K562 (cell line): ENCODE measurements around the gene SLC7A1. TPM values are rescaled to one million over a fixed set of nuclear protein-coding genes. Genes with fewer than 3 reads are reported as not detected.

Experiments
- ATAC-seq: fragments of 200-7000 bp; cut with Tn5 transposase; 3 replicates; pipeline ENCODE4 v1.9.1; 2020; ENCODE audit warnings: moderate library complexity
- BruUV-seq: library from RNA; stranded (reverse); fragments of 400-500 nt; replicated peaks from 2 replicates; lab custom pipeline; 2021; lab: Mats Ljungman, UMichigan
- CTCF ChIA-PET: fragments of 300-600 bp; formaldehyde crosslinking; extraction: SDS; loops from one replicate; lab custom pipeline; 2021; ENCODE audit warnings: low intra/inter-chr PET ratio; lab: Yijun Ruan, JAX
- POLR2A ChIA-PET: fragments of 300-600, 350-650 bp; sonication (Branson Sonifier 250); formaldehyde crosslinking; extraction: SDS; loops from one replicate; lab custom pipeline; 2021; ENCODE audit warnings: antibody characterized with exemption, inconsistent platforms; lab: Yijun Ruan, JAX
- DNase-seq, 4 experiments: peaks; one replicate each; pipeline versions ENCODE4 v3.0.0 to v3.0.0-alpha.2; 2011 to 2018; ENCODE audit warnings: low spot score in 3 of 4, mixed read lengths in 3 of 4; ENCODE audit errors: extremely low read depth in 1 of 4
- FAIRE-seq: peaks from 2 replicates; lab custom pipeline; 2011; peaks lifted over from hg19 to GRCh38; lab: Jason Lieb, UNC
- H2AFZ ChIP-seq: 2 replicates; pipeline ENCODE4 v1.6.0; 2011; ENCODE audit warnings: low read depth, low read length, control low read depth, inconsistent platforms
- H3K27ac ChIP-seq: fragments of 200-600 bp; 3 replicates; pipeline ENCODE4 v1.8.0; 2011; ENCODE audit warnings: low read depth, mild to moderate bottlenecking, control low read depth, inconsistent platforms, low read length, moderate library complexity, mixed read lengths; ENCODE audit errors: extremely low read depth
- H3K27me3 ChIP-seq, 2 experiments: fragments of 300-600 bp in 1 of 2; 2 replicates in 1 of 2; 3 replicates in 1 of 2; pipeline versions ENCODE4 v1.6.0 to v1.8.0; 2011; ENCODE audit warnings: inconsistent platforms in 2 of 2, low read length in 2 of 2, mild to moderate bottlenecking in 1 of 2, mixed read lengths in 1 of 2, moderate library complexity in 1 of 2; ENCODE audit not compliant: control insufficient read depth in 2 of 2, insufficient read depth in 2 of 2
- H3K36me3 ChIP-seq: fragments of 300-600 bp; 3 replicates; pipeline ENCODE4 v1.8.0; 2011; ENCODE audit warnings: mild to moderate bottlenecking, low read length, inconsistent platforms; ENCODE audit not compliant: control insufficient read depth, insufficient read depth
- H3K4me1 ChIP-seq, 2 experiments: fragments of 200-600 bp in 1 of 2; replicated peaks in 1 of 2; 2 replicates in 1 of 2; 3 replicates in 1 of 2; pipeline versions ENCODE4 v1.5.1 to v1.8.0; 2011; ENCODE audit warnings: inconsistent platforms in 2 of 2, low read length in 2 of 2, mild to moderate bottlenecking in 1 of 2, mixed read lengths in 1 of 2, moderate library complexity in 1 of 2; ENCODE audit not compliant: control insufficient read depth in 2 of 2, insufficient read depth in 2 of 2
- H3K4me2 ChIP-seq: 2 replicates; pipeline ENCODE4 v1.6.1; 2011; ENCODE audit warnings: low read length, control low read depth, inconsistent platforms, mixed read lengths; ENCODE audit not compliant: insufficient read depth
- H3K4me3 ChIP-seq: fragments of 200-600 bp; sonication (generic), shearing (Covaris generic); 2 replicates; pipeline ENCODE4 v1.5.1; 2016; ENCODE audit warnings: control low read depth, inconsistent platforms
- H3K79me2 ChIP-seq: fragments of 200-600 bp; 3 replicates; pipeline ENCODE4 v1.8.0; 2011; ENCODE audit warnings: low read length, inconsistent platforms; ENCODE audit not compliant: control insufficient read depth, insufficient read depth
- H3K9ac ChIP-seq, 2 experiments: 2 replicates each; pipeline versions ENCODE4 v1.6.0 to v1.6.1; 2011; ENCODE audit warnings: low read depth in 2 of 2, low read length in 2 of 2, control low read depth in 1 of 2, inconsistent platforms in 1 of 2, mild to moderate bottlenecking in 1 of 2, mixed read lengths in 1 of 2; ENCODE audit not compliant: insufficient read depth in 1 of 2
- H3K9me1 ChIP-seq: one replicate; pipeline ENCODE4 v1.6.0; 2011; ENCODE audit warnings: inconsistent platforms, mild to moderate bottlenecking, low read length, moderate library complexity; ENCODE audit not compliant: control insufficient read depth, insufficient read depth
- H3K9me3 ChIP-seq: replicated peaks from 2 replicates; pipeline ENCODE4 v1.5.1; 2011; ENCODE audit warnings: low read depth, low read length, inconsistent platforms; ENCODE audit not compliant: control insufficient read depth, insufficient read depth
- H4K20me1 ChIP-seq: replicated peaks from 2 replicates; pipeline ENCODE4 v1.6.1; 2011; ENCODE audit warnings: low read length, inconsistent platforms, mixed read lengths; ENCODE audit not compliant: control insufficient read depth, insufficient read depth
- BRD4 ChIP-seq: fragments of 200-600 bp; sonication (generic); IDR thresholded peaks from 2 replicates; pipeline ENCODE4 v1.6.1; 2017; ENCODE audit warnings: inconsistent platforms
- CBFB ChIP-seq: sonication (generic); formaldehyde crosslinking; IDR thresholded peaks from 2 replicates; pipeline ENCODE4 v1.4.0; 2020; ENCODE audit warnings: mild to moderate bottlenecking, missing genetic modification reagents
- SAP30 ChIP-seq: fragments of 200-600 bp; sonication (generic); IDR thresholded peaks from 2 replicates; pipeline ENCODE4 v1.6.1; 2012; ENCODE audit warnings: borderline replicate concordance, low read depth, mild to moderate bottlenecking, moderate library complexity, low read length, control low read depth, inconsistent platforms; ENCODE audit not compliant: insufficient read depth, poor library complexity, severe bottlenecking
- SIN3B ChIP-seq: fragments of 450-650 bp; IDR thresholded peaks from 2 replicates; pipeline ENCODE4 v1.6.1; 2017; ENCODE audit warnings: low read depth, mild to moderate bottlenecking, moderate library complexity
- TGIF2 ChIP-seq: sonication (generic); formaldehyde crosslinking; IDR thresholded peaks from 2 replicates; pipeline ENCODE4 v1.8.1; 2022; ENCODE audit warnings: mild to moderate bottlenecking, missing genetic modification reagents, moderate library complexity
- VEZF1 ChIP-seq: fragments of 200-800 bp; sonication (Bioruptor generic); IDR thresholded peaks from 2 replicates; pipeline ENCODE4 v1.6.1; 2017; ENCODE audit warnings: missing genetic modification characterization, missing compliant biosample characterization
- ZNF197 ChIP-seq: fragments of 200-800 bp; sonication (Bioruptor generic); IDR thresholded peaks from 2 replicates; pipeline ENCODE4 v1.6.1; 2016; ENCODE audit warnings: low read depth, missing genetic modification characterization, missing compliant biosample characterization
- ZNF23 ChIP-seq: fragments of 250-450 bp; sonication (Bioruptor Pico); IDR thresholded peaks from 2 replicates; pipeline ENCODE4 v1.4.0; 2020; ENCODE audit warnings: mild to moderate bottlenecking
- ZNF263 ChIP-seq: sonication (generic); formaldehyde crosslinking; IDR thresholded peaks from 2 replicates; pipeline ENCODE4 v1.8.0; 2022; ENCODE audit warnings: mild to moderate bottlenecking, missing genetic modification reagents, borderline replicate concordance
- ZNF41 ChIP-seq: fragments of 250-450 bp; sonication (Bioruptor Pico); conservative IDR thresholded peaks from 2 replicates; pipeline ENCODE4 v1.4.0; 2020; ENCODE audit warnings: mild to moderate bottlenecking
- ZNF668 ChIP-seq: fragments of 250-450 bp; sonication (Bioruptor Pico); IDR thresholded peaks from 2 replicates; pipeline ENCODE4 v1.8.0; 2022; ENCODE audit warnings: mild to moderate bottlenecking, inconsistent platforms
- WGBS: fragments of 100-300 bp; shearing (Covaris generic); methylation state at CpG from one replicate; pipeline ENCODE4 v1.1.6; 2016; ENCODE audit warnings: low coverage, mixed read lengths; ENCODE audit not compliant: insufficient coverage; ENCODE audit errors: missing lambda C conversion rate; 5-methylcytosine and 5-hydroxymethylcytosine counted together
- in situ Hi-C: fragments of 300-500 bp; cut with MboI; formaldehyde crosslinking; loops from 4 replicates; pipeline ENCODE4 v1.15.0; 2018; ENCODE audit warnings: inconsistent platforms, mixed read lengths
- intact Hi-C: fragments of 100-400 bp; cut with micrococcal nuclease; formaldehyde crosslinking; loops from 2 replicates; pipeline ENCODE4 v1.14.2; 2022
- polyA plus RNA-seq, 8 experiments: library from polyadenylated mRNA; depleted of rRNA in 4 of 8; stranded (reverse) in 5 of 8; unstranded in 3 of 8; fragments of >200 nt; fragmentation: Nextera tagmentation in 2 of 8; fragmentation: Illumina TruSeq in 1 of 8; extraction: Ambion mirVana in 2 of 8; extraction: Trizol in 1 of 8; gene quantifications; 2 replicates each; pipeline versions ENCODE4 v1.2.1 to v1.2.3, GENCODE V29; 2011 to 2014; ENCODE audit warnings: inconsistent platforms in 1 of 8, missing spikeins in 1 of 8
- total RNA-seq, 7 experiments: library from RNA; depleted of rRNA in 6 of 7; stranded (reverse); fragments of >200 nt in 6 of 7; fragmentation: Illumina TruSeq in 2 of 7; extraction: Trizol in 2 of 7; gene quantifications; 2 replicates each; pipeline versions ENCODE4 v1.2.1 to v1.2.3, GENCODE V29; 2011 to 2021; ENCODE audit warnings: low replicate concordance in 1 of 7
- TF ChIP-seq, protein P1 (sequence below): fragments of 150-350 bp; conservative IDR thresholded peaks from 2 replicates; pipeline ENCODE4 v1.6.1; 2014; ENCODE audit warnings: low read length

Gene SLC7A1
- total and polyA plus RNA-seq, 9 of the 15 experiments (the other 6 are each of a cell fraction or from before 2014, with no cell fraction given) = 3.3 to 69.7 (median 10.8) TPM

GRCh38 chr13:29561918-29562317 lies 33.6 kb downstream of the SLC7A1 start (continued):
- no peak for TF ChIP-seq ZNF263
- TF ChIP-seq VEZF1 (CRISPR knock-in tag) = no peak
- no peak for TF ChIP-seq ZNF668 (CRISPR knock-in tag)

- H4K20me1 ChIP-seq = peaks cover 7% of the 10 kb centered on the region; the same call in 1 of the 2 replicates
- H3K36me3 ChIP-seq = peaks cover 21% of the 10 kb centered on the region; the same call in 2 of the 3 replicates
- no peak for DNase-seq
- intact Hi-C loops = no loop called here
- H3K27me3 ChIP-seq = no peaks in the 10 kb centered on the region
- H3K79me2 ChIP-seq = peaks cover 50% of the 10 kb centered on the region
- POLR2A ChIA-PET = interaction anchor here (1.4 kb wide), 1 partner anchor 29 kb away, joined by 3 read pairs; no protein-coding TSS in a partner anchor
- no peaks in the 10 kb centered on the region for H3K9me3 ChIP-seq
- H3K27ac ChIP-seq = no peak overlapping the region
- BruUV-seq = no TSS peak
- TF ChIP-seq SAP30 (no peak), ZNF23 (CRISPR knock-in tag) (no peak), SIN3B (no peak), ZNF197 (no peak), ZNF41 (CRISPR knock-in tag) (no peak), TGIF2 (CRISPR knock-in tag) (no peak), BRD4 (no peak), CBFB (CRISPR knock-in tag) (no peak)
- TF ChIP-seq, protein P1, sequence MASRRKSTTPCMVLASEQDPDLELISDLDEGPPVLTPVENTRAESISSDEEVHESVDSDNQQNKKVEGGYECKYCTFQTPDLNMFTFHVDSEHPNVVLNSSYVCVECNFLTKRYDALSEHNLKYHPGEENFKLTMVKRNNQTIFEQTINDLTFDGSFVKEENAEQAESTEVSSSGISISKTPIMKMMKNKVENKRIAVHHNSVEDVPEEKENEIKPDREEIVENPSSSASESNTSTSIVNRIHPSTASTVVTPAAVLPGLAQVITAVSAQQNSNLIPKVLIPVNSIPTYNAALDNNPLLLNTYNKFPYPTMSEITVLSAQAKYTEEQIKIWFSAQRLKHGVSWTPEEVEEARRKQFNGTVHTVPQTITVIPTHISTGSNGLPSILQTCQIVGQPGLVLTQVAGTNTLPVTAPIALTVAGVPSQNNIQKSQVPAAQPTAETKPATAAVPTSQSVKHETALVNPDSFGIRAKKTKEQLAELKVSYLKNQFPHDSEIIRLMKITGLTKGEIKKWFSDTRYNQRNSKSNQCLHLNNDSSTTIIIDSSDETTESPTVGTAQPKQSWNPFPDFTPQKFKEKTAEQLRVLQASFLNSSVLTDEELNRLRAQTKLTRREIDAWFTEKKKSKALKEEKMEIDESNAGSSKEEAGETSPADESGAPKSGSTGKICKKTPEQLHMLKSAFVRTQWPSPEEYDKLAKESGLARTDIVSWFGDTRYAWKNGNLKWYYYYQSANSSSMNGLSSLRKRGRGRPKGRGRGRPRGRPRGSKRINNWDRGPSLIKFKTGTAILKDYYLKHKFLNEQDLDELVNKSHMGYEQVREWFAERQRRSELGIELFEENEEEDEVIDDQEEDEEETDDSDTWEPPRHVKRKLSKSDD = no peak
- TF ChIP-seq, all 486 proteins: peak for 0
- CTCF ChIA-PET = no interaction called here
- no peak overlapping the region for H3K4me2 ChIP-seq
- in situ Hi-C loops = no loop called here
- FAIRE-seq (no peak), ATAC-seq (no peak)
- H3K9me1 ChIP-seq = peaks cover 6% of the 10 kb centered on the region
- H3K9ac ChIP-seq = no peak overlapping the region
- WGBS = 91% methylated on average over 3 of the region's 3 CpGs
- no peak overlapping the region for H3K4me3 ChIP-seq
- H3K4me1 ChIP-seq = no peaks in the 10 kb centered on the region; a peak in 1 of 5 replicates
- no peak overlapping the region for H2AFZ ChIP-seq
Observed at GRCh38 chr13:29556742-29557141, 38.7 kb downstream of the SLC7A1 start.
